K562 (cell line): ENCODE results near the gene KCNE1. TPM values are rescaled to one million over a fixed set of nuclear protein-coding genes. Genes with fewer than 3 reads are reported as not detected.

Experiments used
- ATAC-seq: fragments of 200-7000 bp; cut with Tn5 transposase; 3 replicates; pipeline ENCODE4 v1.9.1; 2020; ENCODE audit warnings: moderate library complexity
- BruUV-seq: library from RNA; stranded (reverse); fragments of 400-500 nt; replicated peaks from 2 replicates; lab custom pipeline; 2021; lab: Mats Ljungman, UMichigan
- CTCF ChIA-PET: fragments of 300-600 bp; formaldehyde crosslinking; extraction: SDS; loops from one replicate; lab custom pipeline; 2021; ENCODE audit warnings: low intra/inter-chr PET ratio; lab: Yijun Ruan, JAX
- POLR2A ChIA-PET: fragments of 300-600, 350-650 bp; sonication (Branson Sonifier 250); formaldehyde crosslinking; extraction: SDS; loops from one replicate; lab custom pipeline; 2021; ENCODE audit warnings: antibody characterized with exemption, inconsistent platforms; lab: Yijun Ruan, JAX
- DNase-seq, 4 experiments: peaks; one replicate each; pipeline versions ENCODE4 v3.0.0 to v3.0.0-alpha.2; 2011 to 2018; ENCODE audit warnings: low spot score in 3 of 4, mixed read lengths in 3 of 4; ENCODE audit errors: extremely low read depth in 1 of 4
- FAIRE-seq: peaks from 2 replicates; lab custom pipeline; 2011; peaks lifted over from hg19 to GRCh38; lab: Jason Lieb, UNC
- H2AFZ ChIP-seq: 2 replicates; pipeline ENCODE4 v1.6.0; 2011; ENCODE audit warnings: low read depth, low read length, control low read depth, inconsistent platforms
- H3K27ac ChIP-seq: fragments of 200-600 bp; 3 replicates; pipeline ENCODE4 v1.8.0; 2011; ENCODE audit warnings: low read depth, mild to moderate bottlenecking, control low read depth, inconsistent platforms, low read length, moderate library complexity, mixed read lengths; ENCODE audit errors: extremely low read depth
- H3K27me3 ChIP-seq, 2 experiments: fragments of 300-600 bp in 1 of 2; 2 replicates in 1 of 2; 3 replicates in 1 of 2; pipeline versions ENCODE4 v1.6.0 to v1.8.0; 2011; ENCODE audit warnings: inconsistent platforms in 2 of 2, low read length in 2 of 2, mild to moderate bottlenecking in 1 of 2, mixed read lengths in 1 of 2, moderate library complexity in 1 of 2; ENCODE audit not compliant: control insufficient read depth in 2 of 2, insufficient read depth in 2 of 2
- H3K36me3 ChIP-seq: fragments of 300-600 bp; 3 replicates; pipeline ENCODE4 v1.8.0; 2011; ENCODE audit warnings: mild to moderate bottlenecking, low read length, inconsistent platforms; ENCODE audit not compliant: control insufficient read depth, insufficient read depth
- H3K4me1 ChIP-seq, 2 experiments: fragments of 200-600 bp in 1 of 2; replicated peaks in 1 of 2; 2 replicates in 1 of 2; 3 replicates in 1 of 2; pipeline versions ENCODE4 v1.5.1 to v1.8.0; 2011; ENCODE audit warnings: inconsistent platforms in 2 of 2, low read length in 2 of 2, mild to moderate bottlenecking in 1 of 2, mixed read lengths in 1 of 2, moderate library complexity in 1 of 2; ENCODE audit not compliant: control insufficient read depth in 2 of 2, insufficient read depth in 2 of 2
- H3K4me2 ChIP-seq: 2 replicates; pipeline ENCODE4 v1.6.1; 2011; ENCODE audit warnings: low read length, control low read depth, inconsistent platforms, mixed read lengths; ENCODE audit not compliant: insufficient read depth
- H3K4me3 ChIP-seq: fragments of 200-600 bp; sonication (generic), shearing (Covaris generic); 2 replicates; pipeline ENCODE4 v1.5.1; 2016; ENCODE audit warnings: control low read depth, inconsistent platforms
- H3K79me2 ChIP-seq: fragments of 200-600 bp; 3 replicates; pipeline ENCODE4 v1.8.0; 2011; ENCODE audit warnings: low read length, inconsistent platforms; ENCODE audit not compliant: control insufficient read depth, insufficient read depth
- H3K9ac ChIP-seq, 2 experiments: 2 replicates each; pipeline versions ENCODE4 v1.6.0 to v1.6.1; 2011; ENCODE audit warnings: low read depth in 2 of 2, low read length in 2 of 2, control low read depth in 1 of 2, inconsistent platforms in 1 of 2, mild to moderate bottlenecking in 1 of 2, mixed read lengths in 1 of 2; ENCODE audit not compliant: insufficient read depth in 1 of 2
- H3K9me1 ChIP-seq: one replicate; pipeline ENCODE4 v1.6.0; 2011; ENCODE audit warnings: inconsistent platforms, mild to moderate bottlenecking, low read length, moderate library complexity; ENCODE audit not compliant: control insufficient read depth, insufficient read depth
- H3K9me3 ChIP-seq: replicated peaks from 2 replicates; pipeline ENCODE4 v1.5.1; 2011; ENCODE audit warnings: low read depth, low read length, inconsistent platforms; ENCODE audit not compliant: control insufficient read depth, insufficient read depth
- H4K20me1 ChIP-seq: replicated peaks from 2 replicates; pipeline ENCODE4 v1.6.1; 2011; ENCODE audit warnings: low read length, inconsistent platforms, mixed read lengths; ENCODE audit not compliant: control insufficient read depth, insufficient read depth
- CHD7 ChIP-seq: fragments of 200-600 bp; sonication (generic); IDR thresholded peaks from one replicate; pipeline ENCODE4 v1.6.1; 2012; ENCODE audit warnings: mild to moderate bottlenecking, low read depth, low read length, inconsistent platforms
- DDX20 ChIP-seq: fragments of 450-650 bp; IDR thresholded peaks from 2 replicates; pipeline ENCODE4 v1.6.1; 2016; ENCODE audit warnings: missing genetic modification characterization, low read depth, mild to moderate bottlenecking, missing compliant biosample characterization, moderate library complexity
- ZNF121 ChIP-seq: sonication (generic); formaldehyde crosslinking; conservative IDR thresholded peaks from 2 replicates; pipeline ENCODE4 v1.8.0; 2022; ENCODE audit warnings: missing genetic modification reagents
- ZNF24 ChIP-seq: fragments of 450-650 bp; IDR thresholded peaks from 2 replicates; pipeline ENCODE4 v1.6.1; 2016
- WGBS: fragments of 100-300 bp; shearing (Covaris generic); methylation state at CpG from one replicate; pipeline ENCODE4 v1.1.6; 2016; ENCODE audit warnings: low coverage, mixed read lengths; ENCODE audit not compliant: insufficient coverage; ENCODE audit errors: missing lambda C conversion rate; 5-methylcytosine and 5-hydroxymethylcytosine counted together
- in situ Hi-C: fragments of 300-500 bp; cut with MboI; formaldehyde crosslinking; loops from 4 replicates; pipeline ENCODE4 v1.15.0; 2018; ENCODE audit warnings: inconsistent platforms, mixed read lengths
- intact Hi-C: fragments of 100-400 bp; cut with micrococcal nuclease; formaldehyde crosslinking; loops from 2 replicates; pipeline ENCODE4 v1.14.2; 2022
- polyA plus RNA-seq, 8 experiments: library from polyadenylated mRNA; depleted of rRNA in 4 of 8; stranded (reverse) in 5 of 8; unstranded in 3 of 8; fragments of >200 nt; fragmentation: Nextera tagmentation in 2 of 8; fragmentation: Illumina TruSeq in 1 of 8; extraction: Ambion mirVana in 2 of 8; extraction: Trizol in 1 of 8; gene quantifications; 2 replicates each; pipeline versions ENCODE4 v1.2.1 to v1.2.3, GENCODE V29; 2011 to 2014; ENCODE audit warnings: inconsistent platforms in 1 of 8, missing spikeins in 1 of 8
- total RNA-seq, 7 experiments: library from RNA; depleted of rRNA in 6 of 7; stranded (reverse); fragments of >200 nt in 6 of 7; fragmentation: Illumina TruSeq in 2 of 7; extraction: Trizol in 2 of 7; gene quantifications; 2 replicates each; pipeline versions ENCODE4 v1.2.1 to v1.2.3, GENCODE V29; 2011 to 2021; ENCODE audit warnings: low replicate concordance in 1 of 7

Gene KCNE1
- total and polyA plus RNA-seq, 9 of the 15 experiments (the other 6 are each of a cell fraction or from before 2014, with no cell fraction given): 0.05 to 0.22 (median 0.11) TPM; not detected in 3

GRCh38 chr21:34519016-34519415 is 7.0 kb upstream of the KCNE1 start:
- H3K36me3 ChIP-seq: no peaks in the 10 kb centered on the region
- TF ChIP-seq ZNF24 (no peak), CHD7 (no peak), ZNF121 (CRISPR knock-in tag) (no peak), DDX20 (tag) (no peak)
- TF ChIP-seq, all 486 proteins: peak for 0
- Histone ChIP-seq H3K9me3 (no peaks in the 10 kb centered on the region), H3K27me3 (no peaks in the 10 kb centered on the region), H3K9me1 (no peaks in the 10 kb centered on the region), H3K4me3 (no peak overlapping the region), H4K20me1 (no peaks in the 10 kb centered on the region), H2AFZ (no peak overlapping the region), H3K4me1 (peaks cover 0 to 5% of the 10 kb centered on the region in 2 experiments; a peak in 1 of 5 replicates), H3K9ac (no peak overlapping the region), H3K79me2 (no peaks in the 10 kb centered on the region), H3K4me2 (no peak overlapping the region), H3K27ac (no peak overlapping the region)
- 54% methylated on average over 4 of the region's 4 CpGs for WGBS
- FAIRE-seq (no peak), ATAC-seq (no peak), DNase-seq (no peak)
- no TSS peak for BruUV-seq
- ChIA-PET CTCF (no interaction called here), POLR2A (interaction anchor here (1.0 kb wide), 1 partner anchor 17 kb away, joined by 4 read pairs; no protein-coding TSS in a partner anchor)
- in situ Hi-C loops (no loop called here), intact Hi-C loops (no loop called here)
